ENCODE measurements around the gene CRTAC1. TPM values are rescaled to one million over a fixed set of nuclear protein-coding genes. Genes with fewer than 3 reads are reported as not detected.

The CRTAC1 gene
- total RNA-seq, 1 experiment from 2014 or later, result not detected

- no peak for DNase-seq (ENCODE audit: low spot score)
Measured at GRCh38 chr10:98029149-98030092, 1.0 kb downstream of the CRTAC1 start.

- peak; percentile 37 for DNase-seq (ENCODE audit: low spot score)
Measured at GRCh38 chr10:98028168-98028770, 2.2 kb downstream of the CRTAC1 start.

GRCh38 chr10:98023024-98023423 lies 7.4 kb downstream of the CRTAC1 start:
- DNase-seq (ENCODE audit: low spot score), result no peak

- DNase-seq (ENCODE audit: low spot score), result no peak
Measured at GRCh38 chr10:98020784-98021183, 9.6 kb downstream of the CRTAC1 start.

- no peak for DNase-seq (ENCODE audit: low spot score)
Measured at GRCh38 chr10:98020254-98020653, 10.2 kb downstream of the CRTAC1 start.

GRCh38 chr10:98019784-98020183 lies 10.6 kb downstream of the CRTAC1 start:
- no peak for DNase-seq (ENCODE audit: low spot score)

- no peak for DNase-seq (ENCODE audit: low spot score)
Measured at GRCh38 chr10:98016772-98017475, 13.5 kb downstream of the CRTAC1 start.

- DNase-seq (ENCODE audit: low spot score), result no peak
Measured at GRCh38 chr10:98013776-98014175, 16.6 kb downstream of the CRTAC1 start.

GRCh38 chr10:98013122-98013521 lies 17.3 kb downstream of the CRTAC1 start:
- DNase-seq (ENCODE audit: low spot score), result no peak

- no peak for DNase-seq (ENCODE audit: low spot score)
Measured at GRCh38 chr10:98012644-98013043, 17.8 kb downstream of the CRTAC1 start.

GRCh38 chr10:98010939-98011685 lies 19.3 kb downstream of the CRTAC1 start:
- DNase-seq (ENCODE audit: low spot score), result no peak

GRCh38 chr10:98006266-98006665 lies 24.2 kb downstream of the CRTAC1 start:
- DNase-seq (ENCODE audit: low spot score), result no peak

GRCh38 chr10:98001736-98002135 lies 28.7 kb downstream of the CRTAC1 start:
- DNase-seq (ENCODE audit: low spot score), result no peak

GRCh38 chr10:98000346-98000745 lies 30.1 kb downstream of the CRTAC1 start:
- no peak for DNase-seq (ENCODE audit: low spot score)

- DNase-seq (ENCODE audit: low spot score), result no peak
Measured at GRCh38 chr10:97999923-98000248, 30.5 kb downstream of the CRTAC1 start.

- no peak for DNase-seq (ENCODE audit: low spot score)
Measured at GRCh38 chr10:97999066-97999922, 31.1 kb downstream of the CRTAC1 start.

GRCh38 chr10:97991871-97992270 lies 38.5 kb downstream of the CRTAC1 start:
- peak; percentile 28 for DNase-seq (ENCODE audit: low spot score)

GRCh38 chr10:97981816-97982215 lies 48.6 kb downstream of the CRTAC1 start:
- no peak for DNase-seq (ENCODE audit: low spot score)

- DNase-seq (ENCODE audit: low spot score), result no peak
Measured at GRCh38 chr10:97977673-97978072, 52.7 kb downstream of the CRTAC1 start.

GRCh38 chr10:97975598-97975997 lies 54.8 kb downstream of the CRTAC1 start:
- no peak for DNase-seq (ENCODE audit: low spot score)

All from A172 (cell line).